Measurements from ENCODE around the gene CEND1.

CEND1 gene

DNA sequence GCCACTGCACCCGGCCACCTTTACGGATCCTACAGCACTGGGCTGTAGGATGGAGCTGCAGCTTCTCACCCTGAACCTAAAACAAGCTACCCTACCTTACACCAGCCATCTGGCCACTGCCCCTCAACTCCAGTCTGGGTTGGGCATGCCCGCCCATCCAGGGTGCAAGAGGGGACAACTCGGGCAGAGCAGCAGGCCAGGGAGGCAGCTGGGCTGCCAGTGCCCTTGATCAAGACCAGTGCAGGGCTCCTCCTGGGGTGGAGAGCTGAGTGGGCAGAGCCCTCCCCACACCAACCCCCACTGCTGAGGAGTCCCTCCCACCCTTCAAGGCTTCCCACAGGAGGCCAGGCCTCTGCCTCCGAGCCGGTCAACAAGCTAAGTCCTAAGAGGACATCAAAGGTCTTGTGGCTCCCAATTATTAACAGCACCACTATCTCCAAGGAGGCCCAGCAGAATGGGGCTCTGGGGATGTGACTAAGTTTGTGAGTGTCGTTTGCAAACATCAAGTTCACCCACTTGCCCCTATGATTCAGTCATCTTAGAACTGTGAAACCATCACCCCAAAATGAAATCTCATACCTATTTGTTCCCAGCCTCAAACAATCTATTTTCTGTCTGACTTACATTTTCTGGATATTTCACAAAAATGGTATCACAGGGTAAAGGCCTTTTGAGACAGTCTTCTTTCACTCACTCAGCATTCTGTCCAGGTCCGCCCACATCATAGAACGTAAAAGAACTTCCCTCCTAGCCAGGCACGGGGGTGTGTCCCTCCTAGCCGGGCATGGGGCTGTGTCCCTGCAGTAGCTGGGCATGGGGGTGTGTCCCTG, 23.6 kb downstream of the CEND1 start:
- TF ChIP-seq, protein P1, sequence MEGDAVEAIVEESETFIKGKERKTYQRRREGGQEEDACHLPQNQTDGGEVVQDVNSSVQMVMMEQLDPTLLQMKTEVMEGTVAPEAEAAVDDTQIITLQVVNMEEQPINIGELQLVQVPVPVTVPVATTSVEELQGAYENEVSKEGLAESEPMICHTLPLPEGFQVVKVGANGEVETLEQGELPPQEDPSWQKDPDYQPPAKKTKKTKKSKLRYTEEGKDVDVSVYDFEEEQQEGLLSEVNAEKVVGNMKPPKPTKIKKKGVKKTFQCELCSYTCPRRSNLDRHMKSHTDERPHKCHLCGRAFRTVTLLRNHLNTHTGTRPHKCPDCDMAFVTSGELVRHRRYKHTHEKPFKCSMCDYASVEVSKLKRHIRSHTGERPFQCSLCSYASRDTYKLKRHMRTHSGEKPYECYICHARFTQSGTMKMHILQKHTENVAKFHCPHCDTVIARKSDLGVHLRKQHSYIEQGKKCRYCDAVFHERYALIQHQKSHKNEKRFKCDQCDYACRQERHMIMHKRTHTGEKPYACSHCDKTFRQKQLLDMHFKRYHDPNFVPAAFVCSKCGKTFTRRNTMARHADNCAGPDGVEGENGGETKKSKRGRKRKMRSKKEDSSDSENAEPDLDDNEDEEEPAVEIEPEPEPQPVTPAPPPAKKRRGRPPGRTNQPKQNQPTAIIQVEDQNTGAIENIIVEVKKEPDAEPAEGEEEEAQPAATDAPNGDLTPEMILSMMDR (IDR thresholded peaks at IDR 0.05; ENCODE audit: insufficient read depth, missing control alignments), result no peak
- FAIRE-seq (no peak), DNase-seq (ENCODE audit: insufficient read length, low spot score) (no peak)

DNA sequence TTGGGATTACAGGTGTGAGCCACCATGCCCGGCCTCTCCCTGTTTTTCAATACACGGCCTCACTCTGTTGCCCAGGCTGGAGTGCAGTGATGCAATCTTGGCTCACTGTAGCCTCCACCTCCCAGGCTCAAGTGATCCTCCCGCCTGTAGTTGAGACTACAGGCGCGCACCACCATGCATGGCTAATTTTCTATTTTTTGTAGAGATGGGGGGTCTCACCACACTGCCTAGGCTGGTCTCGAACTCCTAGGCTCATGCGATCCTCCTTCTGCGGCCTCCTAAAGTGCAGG, 24.1 kb downstream of the CEND1 start:
- DNase-seq (ENCODE audit: insufficient read length, low spot score) (no peak), FAIRE-seq (no peak)
- TF ChIP-seq, protein P1 (IDR thresholded peaks at IDR 0.05; ENCODE audit: insufficient read depth, missing control alignments), result no peak

DNA sequence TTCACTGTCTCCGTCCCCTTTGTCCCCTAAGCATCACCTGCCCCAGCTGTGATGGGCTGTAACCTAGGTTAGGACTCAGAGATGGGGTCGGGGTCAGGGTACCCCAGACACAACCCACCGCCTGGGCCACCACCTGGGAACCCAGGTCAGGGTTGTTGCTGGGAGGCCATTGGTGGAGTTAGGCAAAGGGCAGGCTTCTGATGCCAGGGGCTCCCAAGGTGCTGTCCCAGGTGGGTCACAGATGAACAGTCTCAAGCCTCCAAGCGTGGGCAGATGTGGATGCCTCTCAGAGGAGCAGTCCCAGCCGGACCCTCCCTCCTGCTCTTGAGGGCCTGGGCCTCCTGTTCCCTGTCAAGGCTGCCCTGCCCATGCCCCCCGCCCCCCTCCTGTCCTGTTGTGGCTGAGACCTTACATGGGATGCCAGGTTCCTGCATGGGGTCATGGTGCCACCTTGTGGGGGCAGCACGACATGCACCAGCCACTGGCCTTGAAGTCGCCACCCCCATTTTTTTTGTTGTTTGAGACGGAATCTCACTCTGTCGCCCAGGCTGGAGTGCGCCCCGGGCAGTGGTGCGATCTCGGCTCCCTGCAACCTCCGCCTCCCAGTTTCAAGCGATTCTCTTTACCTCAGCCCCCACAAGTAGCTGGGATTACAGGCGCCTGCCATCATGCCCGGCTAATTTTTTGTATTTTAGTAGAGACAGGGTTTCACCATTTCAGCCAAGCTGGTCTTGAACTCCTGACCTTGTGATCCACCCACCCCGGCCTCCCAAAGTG, 24.7 kb downstream of the CEND1 start:
- no peak for DNase-seq (ENCODE audit: insufficient read length, low spot score)
- FAIRE-seq, result no peak
- TF ChIP-seq, protein P1 (IDR thresholded peaks at IDR 0.05; ENCODE audit: insufficient read depth, missing control alignments), result peak; percentile 48

DNA sequence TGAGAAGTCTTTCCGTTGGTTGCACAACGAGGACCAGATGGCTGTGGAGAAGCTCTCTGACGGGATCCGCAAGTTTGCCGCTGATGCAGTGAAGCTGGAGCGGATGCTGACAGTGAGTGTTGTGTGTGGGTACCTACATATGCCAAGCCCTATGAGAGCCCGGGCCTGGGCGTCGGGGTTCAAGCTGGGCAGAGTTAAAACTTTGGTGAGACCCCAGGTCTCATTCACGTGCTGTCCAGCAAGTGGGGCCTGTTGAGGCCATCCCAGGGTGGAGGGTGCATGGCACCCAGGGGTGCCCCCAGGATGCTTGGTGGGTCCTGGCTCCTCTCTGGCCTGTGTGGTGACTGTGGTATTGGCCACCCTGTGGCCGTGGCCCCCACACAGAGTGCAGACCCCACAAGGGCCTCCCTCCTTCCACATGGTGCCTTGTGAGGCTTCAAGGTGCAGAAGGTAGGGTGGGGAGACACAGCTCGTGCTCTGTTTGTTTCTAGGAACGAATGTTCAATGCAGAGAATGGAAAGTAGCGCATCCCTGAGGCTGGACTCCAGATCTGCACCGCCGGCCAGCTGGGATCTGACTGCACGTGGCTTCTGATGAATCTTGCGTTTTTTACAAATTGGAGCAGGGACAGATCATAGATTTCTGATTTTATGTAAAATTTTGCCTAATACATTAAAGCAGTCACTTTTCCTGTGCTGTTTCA, 25.4 kb downstream of the CEND1 start:
- TF ChIP-seq, protein P1 (IDR thresholded peaks at IDR 0.05; ENCODE audit: insufficient read depth, missing control alignments), result no peak
- DNase-seq (ENCODE audit: insufficient read length, low spot score), result no peak
- FAIRE-seq, result no peak

DNA sequence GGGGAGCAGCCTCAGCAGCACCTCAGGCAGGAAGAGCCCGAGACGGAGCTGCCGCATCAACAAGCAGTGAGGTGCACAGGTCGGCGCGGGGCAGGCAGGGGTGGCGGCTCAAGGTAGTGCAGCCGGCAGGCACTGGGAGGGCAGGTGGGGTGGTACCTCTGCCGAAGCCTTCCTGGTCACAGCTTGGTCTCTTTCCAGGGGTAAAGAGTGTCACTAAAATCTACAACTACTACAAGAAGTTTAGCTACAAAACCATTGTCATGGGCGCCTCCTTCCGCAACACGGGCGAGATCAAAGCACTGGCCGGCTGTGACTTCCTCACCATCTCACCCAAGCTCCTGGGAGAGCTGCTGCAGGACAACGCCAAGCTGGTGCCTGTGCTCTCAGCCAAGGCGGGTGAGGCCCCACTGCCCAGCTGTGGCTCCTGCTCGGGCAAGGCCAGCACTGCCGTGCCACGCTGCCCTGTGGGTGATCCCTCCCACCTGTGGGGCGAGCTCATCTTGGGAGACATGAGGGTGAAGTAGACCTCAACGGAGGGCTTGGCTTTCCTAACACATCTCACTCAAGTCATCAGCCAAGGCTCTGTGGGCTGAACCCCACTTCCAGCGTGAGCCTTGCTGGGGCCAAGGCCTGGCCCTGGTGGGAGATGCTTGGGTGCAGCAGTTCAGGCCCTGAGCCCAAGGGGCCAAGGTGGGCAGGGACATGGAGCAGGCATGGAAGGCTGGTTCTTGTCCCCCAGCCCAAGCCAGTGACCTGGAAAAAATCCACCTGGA, 26.2 kb downstream of the CEND1 start:
- FAIRE-seq (no peak), DNase-seq (ENCODE audit: insufficient read length, low spot score) (no peak)
- TF ChIP-seq, protein P1 (IDR thresholded peaks at IDR 0.05; ENCODE audit: insufficient read depth, missing control alignments), result no peak

DNA sequence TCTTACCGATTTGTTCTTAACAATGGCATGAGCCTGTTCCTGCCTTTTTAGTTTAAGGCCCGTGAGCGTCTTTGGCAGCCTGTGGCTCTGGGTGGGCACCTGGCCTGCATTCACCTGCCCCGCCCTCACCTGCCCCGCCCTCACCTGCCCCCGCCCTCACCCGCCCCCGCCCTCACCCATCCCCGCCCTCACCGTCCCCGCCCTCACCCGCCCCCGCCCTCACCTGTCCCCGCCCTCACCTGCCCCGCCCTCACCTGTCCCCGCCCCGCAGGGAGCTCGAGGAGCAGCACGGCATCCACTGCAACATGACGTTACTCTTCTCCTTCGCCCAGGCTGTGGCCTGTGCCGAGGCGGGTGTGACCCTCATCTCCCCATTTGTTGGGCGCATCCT, 26.8 kb downstream of the CEND1 start:
- TF ChIP-seq, protein P1 (IDR thresholded peaks at IDR 0.05; ENCODE audit: insufficient read depth, missing control alignments), result no peak
- no peak for FAIRE-seq
- no peak for DNase-seq (ENCODE audit: insufficient read length, low spot score)
